Astrocyte (in vitro differentiated cells and primary cell): ENCODE measurements around the gene NEIL1.

Experiments used
- EZH2 ChIP-seq: IDR thresholded peaks from 2 replicates; pipeline ENCODE4 v1.6.1; 2012; ENCODE audit warnings: mild to moderate bottlenecking, low read length, inconsistent platforms; ENCODE audit not compliant: insufficient read depth
- TF ChIP-seq, protein P1 (sequence below): IDR thresholded peaks from 2 replicates; pipeline ENCODE4 v1.5.1; 2011; ENCODE audit warnings: low read depth, mild to moderate bottlenecking, inconsistent platforms, low read length, moderate library complexity; ENCODE audit not compliant: insufficient read depth

DNA sequence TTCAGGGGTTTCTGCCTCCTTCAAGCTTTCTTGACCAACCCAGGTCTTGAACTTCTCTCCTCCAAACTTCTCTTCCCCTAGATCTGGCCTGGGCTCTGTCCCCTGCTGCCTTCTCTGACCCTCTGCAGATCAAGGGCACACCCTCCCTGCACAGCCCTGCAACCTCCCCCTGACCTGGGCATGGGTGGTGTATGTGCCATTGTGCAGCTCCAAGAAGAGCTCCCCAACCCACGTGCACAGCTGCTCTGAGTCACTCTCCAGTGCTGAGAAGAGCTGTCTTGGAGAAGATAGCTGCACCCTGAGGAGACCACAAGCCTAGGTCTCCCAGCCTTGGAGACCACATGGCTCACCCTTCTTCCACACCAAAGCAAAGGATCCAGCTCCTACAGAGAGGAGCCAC is 13.6 kb downstream of the NEIL1 start:
- TF ChIP-seq, protein P1, sequence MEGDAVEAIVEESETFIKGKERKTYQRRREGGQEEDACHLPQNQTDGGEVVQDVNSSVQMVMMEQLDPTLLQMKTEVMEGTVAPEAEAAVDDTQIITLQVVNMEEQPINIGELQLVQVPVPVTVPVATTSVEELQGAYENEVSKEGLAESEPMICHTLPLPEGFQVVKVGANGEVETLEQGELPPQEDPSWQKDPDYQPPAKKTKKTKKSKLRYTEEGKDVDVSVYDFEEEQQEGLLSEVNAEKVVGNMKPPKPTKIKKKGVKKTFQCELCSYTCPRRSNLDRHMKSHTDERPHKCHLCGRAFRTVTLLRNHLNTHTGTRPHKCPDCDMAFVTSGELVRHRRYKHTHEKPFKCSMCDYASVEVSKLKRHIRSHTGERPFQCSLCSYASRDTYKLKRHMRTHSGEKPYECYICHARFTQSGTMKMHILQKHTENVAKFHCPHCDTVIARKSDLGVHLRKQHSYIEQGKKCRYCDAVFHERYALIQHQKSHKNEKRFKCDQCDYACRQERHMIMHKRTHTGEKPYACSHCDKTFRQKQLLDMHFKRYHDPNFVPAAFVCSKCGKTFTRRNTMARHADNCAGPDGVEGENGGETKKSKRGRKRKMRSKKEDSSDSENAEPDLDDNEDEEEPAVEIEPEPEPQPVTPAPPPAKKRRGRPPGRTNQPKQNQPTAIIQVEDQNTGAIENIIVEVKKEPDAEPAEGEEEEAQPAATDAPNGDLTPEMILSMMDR, result no peak
- no peak for TF ChIP-seq EZH2
